ENCODE measurements around the gene DHRS3.

DNA sequence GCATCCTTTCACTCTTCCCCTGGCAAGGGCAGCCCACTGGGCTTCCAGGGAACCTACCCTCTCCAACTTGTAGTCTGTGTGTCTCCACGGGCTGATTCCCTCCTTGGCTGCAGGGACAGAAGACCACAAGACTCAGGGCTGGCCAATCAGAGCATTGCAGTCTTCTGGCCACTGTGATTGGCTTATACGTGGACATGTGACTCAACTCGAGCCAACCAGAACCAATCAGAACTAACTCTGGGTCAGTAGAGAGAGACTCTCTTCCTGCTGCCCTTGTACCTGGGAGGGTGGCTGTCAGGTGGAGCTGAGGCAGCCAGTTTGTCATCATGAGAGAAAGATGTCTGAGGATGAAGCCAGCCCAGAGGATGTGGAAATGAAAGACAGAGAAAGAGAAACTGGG, 64.0 kb downstream of the DHRS3 start:
- TF ChIP-seq, protein P1, sequence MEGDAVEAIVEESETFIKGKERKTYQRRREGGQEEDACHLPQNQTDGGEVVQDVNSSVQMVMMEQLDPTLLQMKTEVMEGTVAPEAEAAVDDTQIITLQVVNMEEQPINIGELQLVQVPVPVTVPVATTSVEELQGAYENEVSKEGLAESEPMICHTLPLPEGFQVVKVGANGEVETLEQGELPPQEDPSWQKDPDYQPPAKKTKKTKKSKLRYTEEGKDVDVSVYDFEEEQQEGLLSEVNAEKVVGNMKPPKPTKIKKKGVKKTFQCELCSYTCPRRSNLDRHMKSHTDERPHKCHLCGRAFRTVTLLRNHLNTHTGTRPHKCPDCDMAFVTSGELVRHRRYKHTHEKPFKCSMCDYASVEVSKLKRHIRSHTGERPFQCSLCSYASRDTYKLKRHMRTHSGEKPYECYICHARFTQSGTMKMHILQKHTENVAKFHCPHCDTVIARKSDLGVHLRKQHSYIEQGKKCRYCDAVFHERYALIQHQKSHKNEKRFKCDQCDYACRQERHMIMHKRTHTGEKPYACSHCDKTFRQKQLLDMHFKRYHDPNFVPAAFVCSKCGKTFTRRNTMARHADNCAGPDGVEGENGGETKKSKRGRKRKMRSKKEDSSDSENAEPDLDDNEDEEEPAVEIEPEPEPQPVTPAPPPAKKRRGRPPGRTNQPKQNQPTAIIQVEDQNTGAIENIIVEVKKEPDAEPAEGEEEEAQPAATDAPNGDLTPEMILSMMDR (IDR thresholded peaks at IDR 0.05; ENCODE audit: extremely low read depth in 1 of 2, insufficient read depth in 1 of 2, low read depth in 1 of 2, low read length in 2 of 2), result no peak
- TF ChIP-seq POLR2A (IDR thresholded peaks at IDR 0.05; ENCODE audit: low read depth, low read length) (no peak), EZH2 (IDR thresholded peaks at IDR 0.05; ENCODE audit: borderline replicate concordance, low read depth, low read length, severe bottlenecking) (no peak)
